HUES6 (cell line): Measurements from ENCODE around the gene LSR.

Experiments used
- H3K27ac ChIP-seq: 2 replicates; pipeline ENCODE4 v1.7.0; 2013; ENCODE audit warnings: low read depth, mild to moderate bottlenecking, low read length, inconsistent platforms
- H3K27me3 ChIP-seq: 2 replicates; pipeline ENCODE4 v1.6.1; 2013; ENCODE audit warnings: low read length; ENCODE audit not compliant: control insufficient read depth, insufficient read depth
- H3K36me3 ChIP-seq: 2 replicates; pipeline ENCODE4 v1.6.1; 2013; ENCODE audit warnings: low read length; ENCODE audit not compliant: control insufficient read depth, insufficient read depth
- H3K4me1 ChIP-seq: 2 replicates; pipeline ENCODE4 v1.6.1; 2013; ENCODE audit warnings: low read length; ENCODE audit not compliant: control insufficient read depth, insufficient read depth
- H3K4me3 ChIP-seq: 2 replicates; pipeline ENCODE4 v1.5.1; 2013; ENCODE audit warnings: low read depth, low read length
- H3K9ac ChIP-seq: one replicate; pipeline ENCODE4 v1.6.1; 2013; ENCODE audit warnings: mild to moderate bottlenecking, low read length
- H3K9me3 ChIP-seq: 2 replicates; pipeline ENCODE4 v1.6.1; 2013; ENCODE audit warnings: low read depth, low read length; ENCODE audit not compliant: control insufficient read depth, insufficient read depth

The LSR gene

DNA sequence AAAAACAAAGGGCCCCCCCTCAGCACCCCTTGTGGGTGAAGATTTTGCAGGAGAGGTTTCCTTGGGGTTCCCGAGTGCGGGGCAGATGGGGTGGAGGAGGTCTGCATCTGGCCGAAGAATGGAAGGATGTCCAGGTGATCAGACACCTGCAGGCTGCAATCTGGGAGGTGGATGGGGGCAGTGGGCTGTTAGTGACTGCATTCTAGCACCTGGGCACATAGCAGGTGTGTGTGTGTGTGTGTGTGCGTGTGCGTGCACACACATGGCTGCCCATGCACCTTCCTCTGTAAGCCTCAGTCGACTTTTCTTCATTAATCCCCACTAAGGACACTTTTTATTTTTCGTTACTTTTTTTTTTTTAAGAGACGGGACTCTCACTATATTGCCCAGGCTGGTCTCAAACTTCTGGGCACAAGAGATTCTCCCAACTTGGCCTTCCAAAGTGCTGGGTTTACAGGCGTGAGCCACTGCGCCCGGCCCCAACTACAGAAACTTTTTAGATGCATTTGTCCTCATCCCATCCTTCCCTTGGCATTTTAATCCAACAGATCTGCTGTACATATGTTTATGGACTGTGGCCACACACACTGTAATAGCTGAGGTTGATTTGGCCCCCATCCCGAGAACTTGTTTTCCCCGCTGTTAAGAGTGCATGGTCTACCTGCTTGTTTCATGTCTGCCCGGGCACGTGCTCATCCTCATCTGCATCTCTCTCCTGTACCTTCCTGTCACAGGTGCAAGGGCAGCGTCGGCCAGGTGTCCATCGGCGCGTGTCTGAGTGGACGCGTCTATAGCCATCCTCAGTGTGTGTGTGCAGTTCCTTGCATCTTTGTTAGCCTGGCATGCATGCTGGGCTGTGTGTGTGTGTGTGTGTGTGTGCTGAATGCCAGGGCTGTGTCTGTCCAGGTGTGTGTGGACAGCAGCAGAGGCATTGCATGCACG is 43.9 kb downstream of the LSR start:
- no peaks in the 10 kb centered on the region; the same call in 1 of the 2 replicates for H3K27me3 ChIP-seq
- H3K36me3 ChIP-seq: no peaks in the 10 kb centered on the region
- H3K27ac ChIP-seq: no peak overlapping the region
- no peaks in the 10 kb centered on the region for H3K9me3 ChIP-seq
- no peak overlapping the region for H3K4me3 ChIP-seq
- H3K9ac ChIP-seq: no peak overlapping the region
- H3K4me1 ChIP-seq: peaks cover 24% of the 10 kb centered on the region

- peaks cover 24% of the 10 kb centered on the region for H3K4me1 ChIP-seq
- no peak overlapping the region for H3K4me3 ChIP-seq
- no peaks in the 10 kb centered on the region for H3K36me3 ChIP-seq
- H3K9ac ChIP-seq: no peak overlapping the region
- no peak overlapping the region for H3K27ac ChIP-seq
- no peaks in the 10 kb centered on the region for H3K9me3 ChIP-seq
- no peaks in the 10 kb centered on the region; the same call in 1 of the 2 replicates for H3K27me3 ChIP-seq
These were observed 44.5 kb downstream of the LSR start for GRCh38 chr19:35293363-35293739.

DNA sequence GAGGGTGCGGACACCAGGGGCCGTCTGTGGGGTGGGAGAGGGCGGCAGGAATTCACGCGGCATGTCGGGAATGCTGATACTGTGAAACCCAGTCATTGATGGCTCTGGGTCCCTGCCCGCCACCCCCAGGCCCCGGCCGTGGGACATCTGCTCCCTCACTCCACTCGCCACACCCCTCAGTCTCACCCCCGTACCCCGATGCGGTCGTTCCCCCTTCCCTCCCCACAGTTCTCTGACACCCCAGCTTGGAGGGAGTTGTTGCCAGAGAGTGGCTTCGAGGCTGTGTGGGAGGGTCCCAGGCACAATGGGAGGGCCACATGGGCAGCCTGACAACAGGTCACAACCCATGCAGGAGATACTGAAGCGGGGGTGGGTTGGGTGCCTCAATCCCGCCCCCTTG is 45.0 kb downstream of the LSR start:
- Histone ChIP-seq H3K9me3 (no peaks in the 10 kb centered on the region), H3K4me3 (no peak overlapping the region), H3K27ac (no peak overlapping the region), H3K36me3 (no peaks in the 10 kb centered on the region), H3K4me1 (peaks cover 24% of the 10 kb centered on the region), H3K9ac (no peak overlapping the region), H3K27me3 (no peaks in the 10 kb centered on the region; the same call in 1 of the 2 replicates)

GRCh38 chr19:35294328-35294727 is 45.5 kb downstream of the LSR start:
- no peak overlapping the region for H3K27ac ChIP-seq
- no peak overlapping the region for H3K4me3 ChIP-seq
- no peaks in the 10 kb centered on the region for H3K9me3 ChIP-seq

DNA sequence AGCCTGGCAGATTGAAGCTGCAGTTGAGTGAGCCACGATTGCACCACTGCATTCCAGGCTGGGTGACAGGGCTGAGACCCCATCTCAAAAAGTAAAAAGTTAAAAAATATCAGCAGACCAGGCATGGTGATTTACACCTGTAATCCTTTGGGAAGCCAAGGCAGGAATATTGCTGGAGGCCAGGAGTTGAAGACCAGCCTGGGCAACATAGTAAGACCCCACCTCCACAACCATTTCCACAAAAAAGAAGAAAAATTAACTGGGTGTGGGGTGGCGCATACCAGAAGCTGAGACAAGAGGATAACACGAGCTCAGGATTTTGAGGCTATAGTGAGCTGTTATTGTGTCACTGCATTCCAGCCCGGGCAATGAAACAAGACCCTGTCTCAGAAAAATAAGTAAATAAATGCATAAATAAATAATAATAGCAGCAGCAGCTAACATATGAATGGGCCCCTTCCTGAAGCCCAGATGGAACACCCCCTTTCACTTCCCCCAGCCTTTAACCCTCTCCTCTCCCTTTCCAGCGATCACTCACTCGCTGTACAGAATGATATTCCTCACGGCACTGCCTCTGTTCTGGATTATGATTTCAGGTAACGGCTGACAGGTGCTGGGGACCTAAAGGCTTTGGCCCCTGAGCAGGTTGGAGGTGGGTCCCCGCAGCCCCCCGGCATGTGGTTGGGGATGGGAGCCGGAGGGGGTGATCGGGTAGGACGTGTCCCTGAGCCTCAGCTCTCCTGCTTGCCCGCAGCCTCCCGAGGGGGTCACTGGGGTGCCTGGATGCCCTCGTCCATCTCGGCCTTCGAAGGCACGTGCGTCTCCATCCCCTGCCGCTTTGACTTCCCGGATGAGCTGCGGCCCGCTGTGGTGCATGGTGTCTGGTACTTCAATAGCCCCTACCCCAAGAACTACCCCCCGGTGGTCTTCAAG is 46.3 kb downstream of the LSR start:
- H3K36me3 ChIP-seq: no peaks in the 10 kb centered on the region
- no peaks in the 10 kb centered on the region; the same call in 1 of the 2 replicates for H3K27me3 ChIP-seq
- no peak overlapping the region for H3K9ac ChIP-seq
- no peak overlapping the region for H3K4me3 ChIP-seq
- H3K4me1 ChIP-seq: peaks cover 26% of the 10 kb centered on the region
- H3K27ac ChIP-seq: no peak overlapping the region
- H3K9me3 ChIP-seq: no peaks in the 10 kb centered on the region

More at GRCh38 chr19:35294328-35294727, 45.5 kb downstream of the LSR start:
- Histone ChIP-seq H3K9ac (no peak overlapping the region), H3K27me3 (no peaks in the 10 kb centered on the region; the same call in 1 of the 2 replicates), H3K36me3 (no peaks in the 10 kb centered on the region), H3K4me1 (peaks cover 24% of the 10 kb centered on the region)

GRCh38 chr19:35295792-35296462 is 47.1 kb downstream of the LSR start:
- H3K9ac ChIP-seq: no peak overlapping the region
- H3K36me3 ChIP-seq: no peaks in the 10 kb centered on the region
- no peaks in the 10 kb centered on the region for H3K9me3 ChIP-seq
- peaks cover 23% of the 10 kb centered on the region for H3K4me1 ChIP-seq
- no peak overlapping the region for H3K27ac ChIP-seq
- H3K4me3 ChIP-seq: no peak overlapping the region
- no peaks in the 10 kb centered on the region; the same call in 1 of the 2 replicates for H3K27me3 ChIP-seq

DNA sequence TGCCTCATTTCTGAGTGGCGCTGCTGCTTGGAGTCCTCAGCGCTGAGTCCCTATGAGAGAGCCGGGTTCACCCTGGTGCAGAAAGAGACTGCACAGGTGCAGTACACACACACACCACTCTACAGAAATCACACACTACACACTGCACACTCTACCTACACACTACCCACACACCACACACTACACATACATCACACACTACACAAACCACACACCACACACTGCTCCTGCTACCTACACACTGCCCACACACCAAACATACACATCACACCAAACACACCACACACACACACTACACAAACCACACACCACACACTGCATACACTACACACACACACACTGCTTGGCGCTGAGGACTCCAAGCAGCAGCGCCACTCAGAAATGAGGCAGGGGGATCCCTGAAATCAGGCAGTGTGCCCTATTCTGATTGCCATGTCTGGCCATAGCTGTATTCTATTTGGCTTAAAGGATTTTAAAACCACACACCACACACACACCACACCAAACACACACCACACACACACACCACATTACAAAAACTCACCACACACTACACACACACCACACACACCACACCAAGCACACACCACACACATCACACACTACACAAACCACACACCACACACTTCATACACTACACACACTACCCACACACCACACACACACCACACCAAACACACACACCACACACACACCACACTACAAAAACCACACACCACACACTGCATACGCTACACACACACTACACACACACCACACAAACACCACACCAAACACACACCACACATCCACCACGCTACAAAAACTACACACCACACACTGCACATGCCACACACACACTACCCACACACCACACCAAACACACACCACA is 48.1 kb downstream of the LSR start:
- H3K27ac ChIP-seq: no peak overlapping the region
- no peak overlapping the region for H3K9ac ChIP-seq
- no peaks in the 10 kb centered on the region for H3K27me3 ChIP-seq
- H3K9me3 ChIP-seq: no peaks in the 10 kb centered on the region
- peaks cover 21% of the 10 kb centered on the region for H3K4me1 ChIP-seq
- H3K4me3 ChIP-seq: no peak overlapping the region
- H3K36me3 ChIP-seq: no peaks in the 10 kb centered on the region

- no peaks in the 10 kb centered on the region for H3K9me3 ChIP-seq
- no peaks in the 10 kb centered on the region for H3K36me3 ChIP-seq
- H3K27me3 ChIP-seq: no peaks in the 10 kb centered on the region
- peaks cover 21% of the 10 kb centered on the region for H3K4me1 ChIP-seq
- no peak overlapping the region for H3K9ac ChIP-seq
- H3K27ac ChIP-seq: no peak overlapping the region
- H3K4me3 ChIP-seq: no peak overlapping the region
These were observed 48.7 kb downstream of the LSR start for GRCh38 chr19:35297515-35297848.

DNA sequence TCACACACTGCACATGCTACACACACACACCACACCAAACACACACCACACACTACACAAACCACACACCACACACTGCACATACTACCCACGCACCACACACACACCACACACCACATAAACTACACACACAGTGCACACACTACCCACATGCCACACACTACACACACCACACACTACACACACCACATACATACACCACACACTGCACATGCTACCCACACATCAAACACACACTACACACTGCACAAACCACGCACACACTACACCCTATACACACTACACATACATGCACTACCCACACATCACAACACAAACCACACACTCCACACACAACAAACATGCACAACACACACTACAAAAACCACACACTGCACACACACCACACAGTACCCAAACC is 49.1 kb downstream of the LSR start:
- H3K27ac ChIP-seq: no peak overlapping the region
- H3K27me3 ChIP-seq: no peaks in the 10 kb centered on the region
- H3K4me1 ChIP-seq: peaks cover 21% of the 10 kb centered on the region
- no peaks in the 10 kb centered on the region for H3K36me3 ChIP-seq
- H3K9me3 ChIP-seq: no peaks in the 10 kb centered on the region
- H3K9ac ChIP-seq: no peak overlapping the region
- no peak overlapping the region for H3K4me3 ChIP-seq

DNA sequence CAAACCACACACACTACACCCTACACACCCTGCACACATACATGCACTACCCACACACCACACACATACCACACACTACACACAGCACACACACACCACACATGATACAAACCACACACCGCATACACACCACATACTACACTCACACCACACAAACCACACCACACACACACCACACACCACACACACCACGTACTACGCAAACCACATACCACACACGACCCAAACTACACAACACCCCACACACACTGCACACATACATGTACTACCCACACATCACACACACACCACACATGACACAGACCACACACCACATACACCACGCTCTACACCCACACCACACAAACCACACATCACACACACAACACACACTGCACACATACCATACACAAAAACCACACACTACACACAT is 49.8 kb downstream of the LSR start:
- H3K4me3 ChIP-seq: no peak overlapping the region
- H3K9me3 ChIP-seq: no peaks in the 10 kb centered on the region
- peaks cover 14% of the 10 kb centered on the region for H3K4me1 ChIP-seq
- H3K36me3 ChIP-seq: no peaks in the 10 kb centered on the region
- no peak overlapping the region for H3K9ac ChIP-seq
- no peak overlapping the region for H3K27ac ChIP-seq
- no peaks in the 10 kb centered on the region for H3K27me3 ChIP-seq
